Duodenal mucosa (tissue), 2 donors: ENCODE data around the gene ZNF549.

ENCODE experiments used
- H3K27ac ChIP-seq: one replicate; pipeline ENCODE4 v1.7.0; 2013; ENCODE audit warnings: low read depth, low read length
- H3K27me3 ChIP-seq, 2 donors: one replicate each; pipeline ENCODE4 v1.7.0; 2013; ENCODE audit warnings: low read length in 2 of 2, control low read depth in 1 of 2; ENCODE audit not compliant: insufficient read depth in 2 of 2, control insufficient read depth in 1 of 2
- H3K36me3 ChIP-seq, 2 donors: one replicate each; pipeline ENCODE4 v1.7.0; 2013; ENCODE audit warnings: low read length in 2 of 2, control low read depth in 1 of 2; ENCODE audit not compliant: insufficient read depth in 2 of 2, control insufficient read depth in 1 of 2
- H3K4me1 ChIP-seq, 2 donors: one replicate each; pipeline ENCODE4 v1.7.0; 2013; ENCODE audit warnings: low read length in 2 of 2, control low read depth in 1 of 2; ENCODE audit not compliant: insufficient read depth in 2 of 2, control insufficient read depth in 1 of 2
- H3K4me3 ChIP-seq, 2 donors: one replicate each; pipeline ENCODE4 v1.7.0; 2013; ENCODE audit warnings: low read length in 2 of 2, low read depth in 1 of 2
- H3K9ac ChIP-seq, 2 donors: one replicate each; pipeline ENCODE4 v1.7.0; 2013; ENCODE audit warnings: low read length in 2 of 2, low read depth in 1 of 2
- H3K9me3 ChIP-seq, 2 donors: one replicate each; pipeline ENCODE4 v1.7.0; 2013; ENCODE audit warnings: low read length in 2 of 2, control low read depth in 1 of 2; ENCODE audit not compliant: control insufficient read depth in 1 of 2

The ZNF549 gene

DNA sequence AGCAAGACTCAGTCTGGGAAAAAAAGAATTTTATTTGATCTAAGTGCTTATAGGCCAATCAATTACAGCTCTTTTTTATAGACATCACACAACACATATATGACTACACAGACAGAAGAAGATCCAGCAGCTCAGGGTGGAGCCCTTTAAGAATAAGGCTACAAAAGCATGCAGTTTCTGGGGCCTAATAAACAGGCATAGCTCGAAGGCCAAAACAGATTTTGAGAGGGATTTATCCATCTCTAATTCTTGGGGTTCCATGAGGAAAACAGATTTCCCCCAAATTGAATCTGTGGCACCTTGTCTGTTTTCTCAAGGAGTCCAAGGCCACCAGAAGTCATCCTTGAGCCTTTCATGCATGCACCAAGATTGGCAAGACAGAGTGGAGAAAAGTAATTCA, 36.4 kb downstream of the ZNF549 start:
- Histone ChIP-seq H3K27ac (no peak overlapping the region), H3K9ac (no peak overlapping the region), H3K9me3 (peaks cover 41 to 50% of the 10 kb centered on the region in 2 donors), H3K4me1 (peaks cover 5 to 11% of the 10 kb centered on the region in 2 donors), H3K27me3 (no peaks in the 10 kb centered on the region), H3K36me3 (no peaks in the 10 kb centered on the region), H3K4me3 (no peak overlapping the region)

DNA sequence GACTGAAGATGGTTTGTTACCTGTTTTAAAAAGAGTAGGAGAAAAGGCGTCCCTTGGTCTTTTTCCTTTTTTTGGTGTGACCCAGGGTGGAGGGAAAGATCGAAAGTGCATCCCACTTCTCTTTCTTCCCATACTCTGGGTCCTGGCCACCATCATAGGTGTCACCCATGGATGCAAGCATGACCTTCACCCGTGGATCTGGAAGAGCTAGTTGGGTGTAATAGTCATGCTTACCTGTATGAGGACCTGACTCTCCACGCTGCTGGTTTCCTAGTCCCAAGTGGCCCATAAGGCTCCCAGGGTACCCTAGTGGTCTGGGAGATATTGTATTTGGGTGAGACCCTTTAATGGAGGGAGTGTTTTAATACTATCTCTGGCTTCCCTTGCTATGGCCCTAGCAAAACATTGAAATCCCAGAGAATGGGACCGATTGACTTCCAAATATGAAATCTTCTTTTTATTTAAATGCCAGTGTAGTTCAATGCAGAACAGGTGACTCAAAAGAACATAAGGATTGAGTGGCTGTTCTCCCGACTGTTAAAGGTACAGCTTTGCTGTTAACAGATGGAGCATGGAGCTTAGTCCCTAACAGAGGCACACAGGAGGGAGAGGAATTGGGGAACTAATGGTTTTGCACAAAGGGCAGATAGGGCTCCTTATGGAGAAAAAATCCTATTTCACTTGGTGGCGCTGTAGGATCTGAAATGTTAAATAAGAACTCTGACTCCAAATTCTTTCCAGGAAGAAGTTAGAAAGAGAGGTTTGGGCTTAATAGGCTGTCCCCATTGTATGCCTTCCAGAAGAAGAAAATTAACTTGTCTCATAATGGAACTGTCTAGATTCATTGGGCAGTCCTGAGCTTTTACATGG, 39.5 kb downstream of the ZNF549 start:
- no peaks in the 10 kb centered on the region for H3K27me3 ChIP-seq
- H3K36me3 ChIP-seq = peaks cover 2 to 4% of the 10 kb centered on the region in 2 donors
- H3K27ac ChIP-seq = no peak overlapping the region
- peaks cover 63 to 79% of the 10 kb centered on the region in 2 donors for H3K9me3 ChIP-seq
- H3K4me1 ChIP-seq = no peaks in the 10 kb centered on the region
- no peak overlapping the region for H3K9ac ChIP-seq
- no peak overlapping the region for H3K4me3 ChIP-seq

DNA sequence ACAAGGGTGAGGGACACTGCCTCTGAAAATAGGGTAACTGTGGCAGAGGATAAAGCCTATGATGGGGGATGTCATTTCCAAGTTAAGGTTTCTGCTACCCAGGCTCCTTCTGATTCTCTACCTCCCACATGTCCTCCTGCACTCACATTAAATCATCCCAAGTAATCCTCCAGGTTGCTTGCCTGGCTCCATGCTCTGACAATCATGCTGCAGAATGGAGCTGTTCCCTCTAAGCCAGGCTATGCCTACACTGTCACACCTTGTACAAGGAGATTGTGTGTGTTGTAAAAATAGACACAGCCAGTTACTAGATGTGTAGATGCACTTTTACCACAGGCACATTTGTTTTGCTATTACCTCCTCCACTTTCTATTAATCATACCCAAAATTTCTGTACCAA, 43.6 kb downstream of the ZNF549 start:
- H3K9me3 ChIP-seq = peaks cover 87 to 98% of the 10 kb centered on the region in 2 donors
- H3K9ac ChIP-seq = no peak overlapping the region
- H3K27ac ChIP-seq = no peak overlapping the region
- H3K27me3 ChIP-seq = no peaks in the 10 kb centered on the region
- no peak overlapping the region for H3K4me3 ChIP-seq
- no peaks in the 10 kb centered on the region for H3K4me1 ChIP-seq
- peaks cover 41 to 45% of the 10 kb centered on the region in 2 donors for H3K36me3 ChIP-seq

DNA sequence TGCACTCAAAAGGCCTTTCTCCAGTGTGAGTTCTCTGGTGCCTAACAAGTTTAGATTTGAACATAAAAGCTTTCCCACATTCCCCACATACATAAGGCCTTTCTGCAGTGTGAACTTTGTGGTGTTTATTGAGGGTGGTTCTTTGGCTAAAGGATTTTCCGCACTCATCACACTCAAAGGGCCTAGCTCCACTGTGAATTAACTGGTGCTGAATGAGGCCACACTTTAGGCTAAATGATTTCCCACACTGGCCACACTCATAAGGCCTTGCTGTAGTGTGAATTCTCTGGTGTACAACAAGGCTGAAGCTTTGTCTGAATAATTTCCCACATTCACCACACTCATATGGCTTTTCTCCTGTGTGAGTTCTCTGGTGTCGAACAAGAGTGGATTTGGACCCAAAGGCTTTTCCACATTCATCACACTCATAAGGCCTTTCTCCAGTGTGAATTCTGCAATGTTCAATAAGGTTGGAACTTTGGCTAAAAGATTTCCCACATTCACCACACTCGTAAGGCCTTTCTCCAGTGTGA, 45.3 kb downstream of the ZNF549 start:
- Histone ChIP-seq H3K9me3 (peaks cover 83 to 95% of the 10 kb centered on the region in 2 donors), H3K9ac (no peak overlapping the region), H3K27ac (no peak overlapping the region), H3K4me1 (no peaks in the 10 kb centered on the region), H3K27me3 (no peaks in the 10 kb centered on the region), H3K36me3 (peaks cover 54 to 58% of the 10 kb centered on the region in 2 donors), H3K4me3 (peak overlapping the region in 1 of 2 donors; percentile 7)

DNA sequence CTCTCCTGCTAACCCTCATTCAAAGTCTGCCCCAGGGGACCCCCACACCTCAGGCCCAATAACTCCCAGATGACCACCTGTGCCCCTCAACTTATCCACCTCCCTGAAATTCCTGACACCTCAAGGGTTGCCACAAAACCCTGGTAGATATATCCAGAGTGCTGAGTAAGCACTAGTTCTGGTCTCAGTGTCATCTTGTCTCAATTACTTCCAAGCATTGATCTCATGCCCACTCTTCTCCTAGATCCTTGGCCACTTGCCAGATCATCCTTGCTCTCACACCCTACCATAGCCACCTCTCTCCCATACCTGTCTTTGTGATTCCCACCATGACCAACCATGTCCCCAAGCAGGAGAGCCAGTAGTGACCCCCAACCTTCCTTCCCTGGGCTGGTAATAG, 49.5 kb downstream of the ZNF549 start:
- Histone ChIP-seq H3K36me3 (peaks cover 51 to 53% of the 10 kb centered on the region in 2 donors), H3K27ac (no peak overlapping the region), H3K9ac (no peak overlapping the region), H3K4me3 (peak overlapping the region; percentile 20 to 30), H3K27me3 (no peaks in the 10 kb centered on the region), H3K9me3 (peaks cover 54 to 60% of the 10 kb centered on the region in 2 donors), H3K4me1 (peaks cover 5 to 13% of the 10 kb centered on the region in 2 donors)

DNA sequence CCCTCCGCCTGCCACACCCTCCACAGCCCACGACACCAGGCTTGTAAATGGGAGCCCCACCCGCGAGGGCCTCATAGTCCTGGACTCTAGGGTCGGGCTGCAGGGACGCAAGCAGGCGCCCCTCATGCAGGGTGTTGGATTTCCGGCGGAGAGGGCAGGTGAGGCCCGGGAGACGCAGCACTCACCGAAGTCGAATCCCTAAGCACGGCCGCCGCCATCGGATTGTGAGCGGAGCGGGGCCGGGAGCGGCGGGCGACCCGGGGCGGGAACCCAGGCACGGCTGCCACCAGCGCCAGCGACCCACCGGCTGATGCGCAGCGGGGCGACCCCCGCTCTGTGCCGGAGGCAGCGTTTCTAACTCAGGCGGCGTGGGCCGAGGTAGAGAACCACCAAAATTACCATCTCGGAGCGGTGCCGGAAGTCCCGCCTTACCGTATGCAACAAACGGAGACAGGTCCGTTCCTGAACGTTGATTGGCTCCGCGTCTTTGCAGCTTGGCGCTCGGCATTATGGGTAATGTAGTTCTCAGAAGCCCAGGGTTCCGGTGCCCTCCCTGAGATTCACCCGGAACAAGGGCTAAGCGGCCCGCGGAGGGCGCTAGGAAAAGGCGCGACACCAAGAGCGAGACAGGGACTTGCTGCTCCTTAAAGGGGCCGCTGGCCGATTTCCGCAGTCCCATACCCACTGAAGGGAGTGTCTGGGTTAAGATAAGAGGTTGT, 51.5 kb downstream of the ZNF549 start, which contains the start of gene ZNF416:
ZNF416 (minus strand) TSS at position 425 of the 719 bp plus-strand sequence; CDS start at position 218, 207 bp downstream.
- H3K27me3 ChIP-seq = no peaks in the 10 kb centered on the region
- H3K9me3 ChIP-seq = peaks cover 41 to 49% of the 10 kb centered on the region in 2 donors
- H3K36me3 ChIP-seq = peaks cover 31 to 33% of the 10 kb centered on the region in 2 donors
- peak within 1 kb of the TSS; percentile 61 to 72 for H3K9ac ChIP-seq
- H3K4me1 ChIP-seq = peaks cover 8 to 17% of the 10 kb centered on the region in 2 donors
- peak within 1 kb of the TSS; percentile 79 to 85 for H3K4me3 ChIP-seq
- H3K27ac ChIP-seq = peak within 1 kb of the TSS; percentile 8

DNA sequence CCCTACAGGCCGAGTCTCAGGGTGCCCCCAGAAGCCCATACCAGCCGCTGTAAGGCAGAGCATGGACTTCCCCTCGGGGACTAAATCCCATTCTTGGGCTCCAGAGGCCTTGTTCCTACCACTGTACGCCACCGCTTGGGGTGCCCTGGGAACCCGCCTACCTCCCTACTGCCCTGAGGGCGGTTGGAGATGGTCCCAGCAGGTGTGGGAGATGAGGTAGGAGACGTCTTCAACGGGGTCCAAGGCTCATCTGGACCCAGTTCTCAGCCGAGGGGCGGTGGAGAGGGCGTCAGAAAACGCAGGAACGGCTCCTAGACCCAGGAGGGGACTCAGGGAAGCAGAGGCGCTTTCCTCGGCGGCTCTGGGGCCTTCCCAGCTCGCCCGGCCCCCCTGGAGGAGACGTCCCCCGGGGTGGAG, 56.0 kb downstream of the ZNF549 start:
- Histone ChIP-seq H3K27me3 (no peaks in the 10 kb centered on the region), H3K36me3 (peaks cover under 1 to 4% of the 10 kb centered on the region in 2 donors), H3K4me3 (peak overlapping the region; percentile 69 to 70), H3K9ac (no peak overlapping the region), H3K27ac (no peak overlapping the region), H3K9me3 (peaks cover 19 to 30% of the 10 kb centered on the region in 2 donors), H3K4me1 (peaks cover 12 to 21% of the 10 kb centered on the region in 2 donors)

DNA sequence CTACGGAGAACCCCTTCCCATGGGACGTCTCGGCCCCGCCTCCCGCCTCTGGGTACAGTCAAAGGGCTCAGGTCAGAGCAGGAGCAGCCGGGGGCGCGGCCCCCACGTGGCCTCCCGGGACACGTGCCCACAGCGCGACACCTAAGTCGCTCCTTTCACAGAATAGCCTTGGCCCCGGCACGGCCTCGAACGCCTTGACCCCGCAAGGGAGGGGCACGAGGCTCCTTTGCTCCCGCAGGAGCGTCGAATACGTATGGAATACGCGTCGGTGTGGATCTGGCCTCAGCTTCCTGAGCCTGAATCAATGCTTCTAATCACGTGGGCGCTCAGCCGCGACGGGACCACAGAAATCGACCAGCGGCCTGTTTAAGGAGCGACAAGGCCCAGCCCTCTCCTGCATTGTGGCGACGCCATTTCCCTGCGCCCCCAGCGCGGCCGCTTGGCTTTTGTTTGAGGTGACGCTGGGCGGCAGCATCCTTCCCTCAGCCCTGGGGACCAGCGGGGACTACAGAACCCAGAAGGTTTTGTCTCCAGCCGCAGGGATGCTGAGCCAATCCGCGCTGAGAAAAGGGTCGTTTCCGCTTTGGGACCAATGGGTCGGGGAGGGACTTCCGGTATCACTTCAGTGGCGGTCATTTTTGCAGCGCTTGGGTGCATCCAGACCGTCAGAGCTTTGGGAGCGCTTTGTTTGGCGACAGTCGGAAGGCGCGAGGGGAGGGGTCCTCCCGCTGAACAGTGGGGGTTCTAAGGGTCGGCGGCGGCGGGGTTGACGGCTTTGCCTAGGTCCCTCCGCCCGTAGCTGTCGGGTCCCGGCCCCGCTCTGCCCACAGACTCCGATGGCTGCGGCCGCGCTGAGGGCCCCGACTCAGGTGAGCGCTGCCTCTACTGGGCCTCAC, 56.6 kb downstream of the ZNF549 start, which contains the start of gene ZIK1:
ZIK1 (plus strand) TSS at position 625 of the 896 bp plus-strand sequence; CDS start at position 837, 212 bp downstream.
- peaks cover 6 to 9% of the 10 kb centered on the region in 2 donors for H3K36me3 ChIP-seq
- H3K4me1 ChIP-seq = peaks cover 11 to 19% of the 10 kb centered on the region in 2 donors
- no peak within 1 kb of the TSS for H3K9ac ChIP-seq
- peak within 1 kb of the TSS; percentile 69 to 70 for H3K4me3 ChIP-seq
- H3K9me3 ChIP-seq = peaks cover 26 to 36% of the 10 kb centered on the region in 2 donors
- H3K27ac ChIP-seq = no peak within 1 kb of the TSS
- H3K27me3 ChIP-seq = no peaks in the 10 kb centered on the region

DNA sequence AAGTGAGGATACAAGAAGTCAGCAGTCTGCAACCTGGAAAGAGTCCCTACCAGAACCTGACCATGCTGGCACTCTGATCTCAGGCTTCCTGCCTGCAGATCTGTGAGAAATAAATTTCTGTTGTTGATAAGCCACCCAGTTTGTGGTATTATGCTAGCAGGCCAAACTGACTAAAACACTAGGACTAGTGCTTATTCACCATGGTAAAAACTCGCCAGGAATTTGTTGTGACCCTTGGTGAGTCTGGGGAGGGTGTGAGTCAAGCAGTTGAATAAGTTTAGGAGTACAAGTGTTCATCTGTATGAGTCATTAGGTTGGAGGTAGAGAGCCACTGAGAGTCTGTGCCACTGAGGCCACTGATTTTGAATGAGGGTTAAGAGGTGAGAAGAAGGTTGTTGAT, 60.4 kb downstream of the ZNF549 start:
- H3K4me1 ChIP-seq = peaks cover 11 to 13% of the 10 kb centered on the region in 2 donors
- no peaks in the 10 kb centered on the region for H3K27me3 ChIP-seq
- H3K36me3 ChIP-seq = peaks cover 29 to 31% of the 10 kb centered on the region in 2 donors
- H3K9ac ChIP-seq = no peak overlapping the region
- H3K9me3 ChIP-seq = peaks cover 54 to 64% of the 10 kb centered on the region in 2 donors
- H3K27ac ChIP-seq = no peak overlapping the region
- H3K4me3 ChIP-seq = no peak overlapping the region
